Measurements from ENCODE around the gene IL17B. TPM values are rescaled to one million over a fixed set of nuclear protein-coding genes. Genes with fewer than 3 reads are reported as not detected.

Gene IL17B
- total and polyA plus RNA-seq, 2 of the 13 experiments (the other 11 are each of a cell fraction or from before 2014, with no cell fraction given): 0.29 to 2.6 TPM

DNA sequence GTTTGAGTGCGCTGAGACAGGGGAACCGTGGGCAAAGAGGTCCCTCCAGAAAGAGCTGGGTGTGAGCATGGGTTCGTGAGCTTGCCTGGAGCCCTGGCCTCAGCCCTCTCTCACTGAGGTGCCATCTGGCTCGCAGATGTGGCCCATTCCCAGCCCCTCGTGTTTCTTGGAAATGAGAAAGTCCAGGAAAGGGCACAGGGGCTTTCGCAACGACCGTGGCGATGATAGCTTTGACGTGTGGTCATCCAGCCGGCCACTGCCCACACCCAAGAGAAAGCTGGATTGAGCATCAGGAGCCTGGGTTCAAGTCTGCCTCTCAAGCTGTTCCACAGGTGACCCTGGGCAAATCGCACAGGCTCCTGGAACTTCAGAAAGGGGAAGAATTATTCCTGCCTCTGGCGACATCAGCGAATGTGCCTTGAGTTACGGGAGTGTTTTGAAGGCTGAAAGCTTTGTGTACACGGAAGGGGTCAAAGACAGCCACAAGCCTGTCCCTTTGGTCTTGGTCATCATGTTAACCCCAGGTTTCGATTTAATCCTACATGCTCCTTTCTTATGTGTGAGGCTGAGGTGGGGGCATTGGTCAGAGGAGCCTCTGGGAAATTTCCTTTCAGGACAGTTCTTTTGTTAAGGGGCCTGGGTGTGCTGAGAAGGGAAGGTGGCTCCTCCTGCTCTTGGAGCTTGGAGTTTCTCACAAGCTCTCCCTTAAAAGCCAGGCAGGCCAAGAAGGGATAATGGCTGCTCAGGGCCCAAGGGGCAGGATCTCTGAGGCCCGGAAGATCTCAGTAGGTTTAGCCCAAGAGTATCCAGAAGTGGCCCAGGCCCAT lies 41.7 kb upstream of the IL17B start:
- Histone ChIP-seq H3K79me2 (ENCODE audit: insufficient read depth, low read length) (no peaks in the 10 kb centered on the region), H3K27me3 (ENCODE audit: control insufficient read depth in 1 of 2, insufficient read depth in 2 of 2, low read length in 2 of 2) (0 out of 5 replicates have a peak, but pooled peaks cover 0 to 3% of the 10 kb centered on the region in 2 experiments), H3K4me3 (replicated peaks in 1 of 3; ENCODE audit: insufficient read depth in 1 of 3, low read depth in 2 of 3, low read length in 3 of 3) (peak overlapping the region in 2 of 3 experiments; percentile 2 to 53; a peak in 4 of 6 replicates), H2AFZ (ENCODE audit: low read length) (peak overlapping the region; percentile 83), H4K20me1 (ENCODE audit: insufficient read depth, low read length) (no peaks in the 10 kb centered on the region), H3K9ac (ENCODE audit: insufficient read depth, low read depth, low read length) (no peak overlapping the region), H3K36me3 (replicated peaks in 1 of 2; ENCODE audit: control insufficient read depth in 1 of 2, insufficient read depth in 2 of 2, low read length in 2 of 2) (no peaks in the 10 kb centered on the region), H3K4me2 (ENCODE audit: low read depth, low read length) (peak overlapping the region; percentile 64), H3K4me1 (ENCODE audit: insufficient read depth, low read length) (peaks cover 93% of the 10 kb centered on the region), H3K9me3 (ENCODE audit: low read length) (no peaks in the 10 kb centered on the region), H3K27ac (ENCODE audit: extremely low read length, insufficient read depth, low read length) (no peak overlapping the region)
- no peak for DNase-seq (ENCODE audit: low spot score)
- in situ Hi-C loops (cut with HindIII; ENCODE audit: extremely low pct_ligation_motif_present, low pct_unique_long_range_greater_than_20kb): no loop called here
- CTCF ChIA-PET (ENCODE audit: low intra/inter-chr PET ratio, low total read pairs): no interaction called here
- 3% methylated on average over 5 of the region's 18 CpGs for WGBS (ENCODE audit: low lambda C conversion rate)
- no peak for ATAC-seq
- intact Hi-C loops (cut with micrococcal nuclease; ENCODE audit: unreplicated experiment): no loop called here
- POLR2A ChIA-PET: interaction anchor here (0.8 kb wide), 1 partner anchor 13 kb away, joined by 5 read pairs; no protein-coding TSS in a partner anchor
- no peak for FAIRE-seq
- no TSS peak for BruUV-seq (replicated peaks)
- TF ChIP-seq, protein P1, sequence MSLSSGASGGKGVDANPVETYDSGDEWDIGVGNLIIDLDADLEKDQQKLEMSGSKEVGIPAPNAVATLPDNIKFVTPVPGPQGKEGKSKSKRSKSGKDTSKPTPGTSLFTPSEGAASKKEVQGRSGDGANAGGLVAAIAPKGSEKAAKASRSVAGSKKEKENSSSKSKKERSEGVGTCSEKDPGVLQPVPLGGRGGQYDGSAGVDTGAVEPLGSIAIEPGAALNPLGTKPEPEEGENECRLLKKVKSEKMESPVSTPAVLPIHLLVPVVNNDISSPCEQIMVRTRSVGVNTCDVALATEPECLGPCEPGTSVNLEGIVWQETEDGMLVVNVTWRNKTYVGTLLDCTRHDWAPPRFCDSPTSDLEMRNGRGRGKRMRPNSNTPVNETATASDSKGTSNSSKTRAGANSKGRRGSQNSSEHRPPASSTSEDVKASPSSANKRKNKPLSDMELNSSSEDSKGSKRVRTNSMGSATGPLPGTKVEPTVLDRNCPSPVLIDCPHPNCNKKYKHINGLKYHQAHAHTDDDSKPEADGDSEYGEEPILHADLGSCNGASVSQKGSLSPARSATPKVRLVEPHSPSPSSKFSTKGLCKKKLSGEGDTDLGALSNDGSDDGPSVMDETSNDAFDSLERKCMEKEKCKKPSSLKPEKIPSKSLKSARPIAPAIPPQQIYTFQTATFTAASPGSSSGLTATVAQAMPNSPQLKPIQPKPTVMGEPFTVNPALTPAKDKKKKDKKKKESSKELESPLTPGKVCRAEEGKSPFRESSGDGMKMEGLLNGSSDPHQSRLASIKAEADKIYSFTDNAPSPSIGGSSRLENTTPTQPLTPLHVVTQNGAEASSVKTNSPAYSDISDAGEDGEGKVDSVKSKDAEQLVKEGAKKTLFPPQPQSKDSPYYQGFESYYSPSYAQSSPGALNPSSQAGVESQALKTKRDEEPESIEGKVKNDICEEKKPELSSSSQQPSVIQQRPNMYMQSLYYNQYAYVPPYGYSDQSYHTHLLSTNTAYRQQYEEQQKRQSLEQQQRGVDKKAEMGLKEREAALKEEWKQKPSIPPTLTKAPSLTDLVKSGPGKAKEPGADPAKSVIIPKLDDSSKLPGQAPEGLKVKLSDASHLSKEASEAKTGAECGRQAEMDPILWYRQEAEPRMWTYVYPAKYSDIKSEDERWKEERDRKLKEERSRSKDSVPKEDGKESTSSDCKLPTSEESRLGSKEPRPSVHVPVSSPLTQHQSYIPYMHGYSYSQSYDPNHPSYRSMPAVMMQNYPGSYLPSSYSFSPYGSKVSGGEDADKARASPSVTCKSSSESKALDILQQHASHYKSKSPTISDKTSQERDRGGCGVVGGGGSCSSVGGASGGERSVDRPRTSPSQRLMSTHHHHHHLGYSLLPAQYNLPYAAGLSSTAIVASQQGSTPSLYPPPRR (CRISPR knock-in tag; IDR thresholded peaks at IDR 0.05; ENCODE audit: borderline replicate concordance): no peak
- TF ChIP-seq ZNF768 (CRISPR knock-in tag; IDR thresholded peaks at IDR 0.05): peak; percentile 7; the same call in 1 of the 2 replicates
- TF ChIP-seq SNRNP70 (IDR thresholded peaks at IDR 0.05; ENCODE audit: low read depth, low read length): no peak
- peak; percentile 21; the same call in 1 of the 2 replicates for TF ChIP-seq HDAC1 (CRISPR knock-in tag; IDR thresholded peaks at IDR 0.05)
- no peak for TF ChIP-seq CENPX (CRISPR knock-in tag; IDR thresholded peaks at IDR 0.05)
- no peak for TF ChIP-seq ZNF572 (CRISPR knock-in tag; IDR thresholded peaks at IDR 0.05)
- TF ChIP-seq, protein P2, sequence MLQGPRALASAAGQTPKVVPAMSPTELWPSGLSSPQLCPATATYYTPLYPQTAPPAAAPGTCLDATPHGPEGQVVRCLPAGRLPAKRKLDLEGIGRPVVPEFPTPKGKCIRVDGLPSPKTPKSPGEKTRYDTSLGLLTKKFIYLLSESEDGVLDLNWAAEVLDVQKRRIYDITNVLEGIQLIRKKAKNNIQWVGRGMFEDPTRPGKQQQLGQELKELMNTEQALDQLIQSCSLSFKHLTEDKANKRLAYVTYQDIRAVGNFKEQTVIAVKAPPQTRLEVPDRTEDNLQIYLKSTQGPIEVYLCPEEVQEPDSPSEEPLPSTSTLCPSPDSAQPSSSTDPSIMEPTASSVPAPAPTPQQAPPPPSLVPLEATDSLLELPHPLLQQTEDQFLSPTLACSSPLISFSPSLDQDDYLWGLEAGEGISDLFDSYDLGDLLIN (CRISPR knock-in tag; IDR thresholded peaks at IDR 0.05; ENCODE audit: borderline replicate concordance): no peak
- no peak for TF ChIP-seq ZSCAN9 (CRISPR knock-in tag; IDR thresholded peaks at IDR 0.05; ENCODE audit: borderline replicate concordance)
- TF ChIP-seq RBM22 (optimal IDR thresholded peaks at IDR 0.05; ENCODE audit: low read length): no peak
- TF ChIP-seq, protein P3, sequence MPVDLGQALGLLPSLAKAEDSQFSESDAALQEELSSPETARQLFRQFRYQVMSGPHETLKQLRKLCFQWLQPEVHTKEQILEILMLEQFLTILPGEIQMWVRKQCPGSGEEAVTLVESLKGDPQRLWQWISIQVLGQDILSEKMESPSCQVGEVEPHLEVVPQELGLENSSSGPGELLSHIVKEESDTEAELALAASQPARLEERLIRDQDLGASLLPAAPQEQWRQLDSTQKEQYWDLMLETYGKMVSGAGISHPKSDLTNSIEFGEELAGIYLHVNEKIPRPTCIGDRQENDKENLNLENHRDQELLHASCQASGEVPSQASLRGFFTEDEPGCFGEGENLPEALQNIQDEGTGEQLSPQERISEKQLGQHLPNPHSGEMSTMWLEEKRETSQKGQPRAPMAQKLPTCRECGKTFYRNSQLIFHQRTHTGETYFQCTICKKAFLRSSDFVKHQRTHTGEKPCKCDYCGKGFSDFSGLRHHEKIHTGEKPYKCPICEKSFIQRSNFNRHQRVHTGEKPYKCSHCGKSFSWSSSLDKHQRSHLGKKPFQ (CRISPR knock-in tag; IDR thresholded peaks at IDR 0.05; ENCODE audit: insufficient replicate concordance): no peak
- no peak for TF ChIP-seq ZNF251 (CRISPR knock-in tag; IDR thresholded peaks at IDR 0.05)
- TF ChIP-seq NFYB (CRISPR knock-in tag; IDR thresholded peaks at IDR 0.05): no peak
- no peak for TF ChIP-seq ZFYVE20 (CRISPR knock-in tag; IDR thresholded peaks at IDR 0.05; ENCODE audit: borderline replicate concordance, low read depth)
- no peak for TF ChIP-seq HIVEP1 (CRISPR knock-in tag; IDR thresholded peaks at IDR 0.05)
